SKM-1 treated with dmso at 0.1 percent for 144 hours (cell line): ENCODE measurements around the gene MFRP.

Experiments
- DNase-seq: peaks from one replicate; lab custom pipeline; 2025; ENCODE audit not compliant: unreplicated experiment; lab: John Stamatoyannopoulos, UW

The MFRP gene

GRCh38 chr11:119338965-119339588 lies 7.4 kb downstream of the MFRP start:
- no peak for DNase-seq

- DNase-seq: peak; percentile 50
These were observed 8.1 kb downstream of the MFRP start for GRCh38 chr11:119338318-119338890.

GRCh38 chr11:119337581-119338317 lies 8.8 kb downstream of the MFRP start:
- DNase-seq: no peak

- DNase-seq: no peak
These were observed 9.6 kb downstream of the MFRP start for GRCh38 chr11:119336744-119337469.

GRCh38 chr11:119335655-119336543 lies 10.6 kb downstream of the MFRP start:
- no peak for DNase-seq

- DNase-seq: no peak
These were observed 11.3 kb downstream of the MFRP start for GRCh38 chr11:119335091-119335654.

- DNase-seq: peak; percentile 95
These were observed 12.2 kb downstream of the MFRP start, which contains the start of gene RNF26 for GRCh38 chr11:119334174-119334930. RNF26 (plus strand) TSS chr11:119334527; CDS start chr11:119335123, 596 bp downstream.

- DNase-seq: no peak
These were observed 14.3 kb downstream of the MFRP start for GRCh38 chr11:119332111-119332765.

- no peak for DNase-seq
These were observed 16.3 kb downstream of the MFRP start for GRCh38 chr11:119330237-119330636.

- DNase-seq: no peak
These were observed 17.2 kb downstream of the MFRP start for GRCh38 chr11:119329320-119329719.

GRCh38 chr11:119324189-119324588 lies 22.3 kb downstream of the MFRP start:
- DNase-seq: no peak

- peak; percentile 45 for DNase-seq
These were observed 22.9 kb downstream of the MFRP start for GRCh38 chr11:119323532-119324033.

GRCh38 chr11:119322921-119323531 lies 23.5 kb downstream of the MFRP start:
- no peak for DNase-seq

- peak; percentile 8 for DNase-seq
These were observed 24.2 kb downstream of the MFRP start for GRCh38 chr11:119322360-119322739.

- no peak for DNase-seq
These were observed 25.6 kb downstream of the MFRP start for GRCh38 chr11:119320776-119321524.

- DNase-seq: no peak
These were observed 26.2 kb downstream of the MFRP start for GRCh38 chr11:119320240-119320775.

- DNase-seq: no peak
These were observed 26.7 kb downstream of the MFRP start for GRCh38 chr11:119319700-119320239.
